ENCODE results near the gene OTOS. TPM values are rescaled to one million over a fixed set of nuclear protein-coding genes. Genes with fewer than 3 reads are reported as not detected.

OTOS gene
- total RNA-seq, 4 donors from 2014 or later, result not detected

DNA sequence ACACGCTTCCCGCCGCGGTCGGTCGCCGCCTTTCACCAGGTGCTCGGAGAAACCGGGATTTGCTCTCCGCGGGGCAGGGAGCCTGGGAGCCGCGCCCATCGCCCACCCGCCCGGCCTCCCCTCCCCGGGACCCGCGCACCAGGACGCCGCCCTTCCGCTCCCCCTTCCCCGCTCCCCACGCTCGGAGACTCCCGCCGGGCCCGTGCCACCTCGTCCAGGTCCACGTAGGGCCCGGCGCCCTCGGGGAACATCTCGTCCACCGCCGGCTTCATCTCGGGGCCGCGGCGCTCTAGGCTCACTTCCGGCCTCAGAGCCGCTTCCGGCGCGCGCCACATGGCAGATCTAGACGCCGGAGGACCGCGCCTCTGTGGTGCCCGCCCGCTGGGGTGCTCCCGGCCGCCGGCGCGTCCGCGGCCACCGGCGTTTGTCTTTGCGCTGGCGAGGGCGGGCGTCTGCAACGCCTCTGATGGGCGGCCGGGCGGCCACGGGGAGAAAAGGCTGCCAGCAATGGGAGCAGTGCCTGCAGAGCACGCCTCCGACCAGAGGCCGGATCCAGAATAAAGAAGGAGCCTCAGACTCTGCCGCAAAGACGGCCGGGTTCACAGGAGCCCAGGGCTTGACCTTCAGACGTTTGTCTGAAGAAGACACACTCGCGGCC, 4.3 kb downstream of the OTOS start, which contains the start of gene COPS9:
Gene COPS9 (minus strand): TSS at position 293 of the 658 bp plus-strand sequence. CDS start 21 bp downstream, at position 272.
- DNase-seq, result peak; percentile 73 to 81
- H3K36me3 ChIP-seq, result peaks cover 0 to 18% of the 10 kb centered on the region in 2 donors
- TF ChIP-seq, protein P1, sequence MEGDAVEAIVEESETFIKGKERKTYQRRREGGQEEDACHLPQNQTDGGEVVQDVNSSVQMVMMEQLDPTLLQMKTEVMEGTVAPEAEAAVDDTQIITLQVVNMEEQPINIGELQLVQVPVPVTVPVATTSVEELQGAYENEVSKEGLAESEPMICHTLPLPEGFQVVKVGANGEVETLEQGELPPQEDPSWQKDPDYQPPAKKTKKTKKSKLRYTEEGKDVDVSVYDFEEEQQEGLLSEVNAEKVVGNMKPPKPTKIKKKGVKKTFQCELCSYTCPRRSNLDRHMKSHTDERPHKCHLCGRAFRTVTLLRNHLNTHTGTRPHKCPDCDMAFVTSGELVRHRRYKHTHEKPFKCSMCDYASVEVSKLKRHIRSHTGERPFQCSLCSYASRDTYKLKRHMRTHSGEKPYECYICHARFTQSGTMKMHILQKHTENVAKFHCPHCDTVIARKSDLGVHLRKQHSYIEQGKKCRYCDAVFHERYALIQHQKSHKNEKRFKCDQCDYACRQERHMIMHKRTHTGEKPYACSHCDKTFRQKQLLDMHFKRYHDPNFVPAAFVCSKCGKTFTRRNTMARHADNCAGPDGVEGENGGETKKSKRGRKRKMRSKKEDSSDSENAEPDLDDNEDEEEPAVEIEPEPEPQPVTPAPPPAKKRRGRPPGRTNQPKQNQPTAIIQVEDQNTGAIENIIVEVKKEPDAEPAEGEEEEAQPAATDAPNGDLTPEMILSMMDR (IDR thresholded peaks at IDR 0.05 in 4 of 5, conservative IDR thresholded peaks at IDR 0.05 in 1 of 5), result peak in 1 of 5 experiments; percentile 6
- peak; percentile 52 to 72 for TF ChIP-seq POLR2A (IDR thresholded peaks at IDR 0.05)
- H3K9me3 ChIP-seq, result no peaks in the 10 kb centered on the region
- peak within 1 kb of the TSS; percentile 75 to 97 (median 90) for H3K4me3 ChIP-seq
- H3K4me1 ChIP-seq, result peaks cover 23 to 26% of the 10 kb centered on the region in 2 donors
- intact Hi-C loops (cut with DNase I; ENCODE audit: low total_unique reads) (loop anchor here (1.0 to 10.0 kb wide), 2 partner anchors 111 to 299 kb away; partner anchors contain the start of genes GPC1 and NDUFA10), in situ Hi-C loops (cut with MboI; ENCODE audit: low sequenced_read_pairs in 4 of 4) (loop anchor here in 1 of 4 donors (25.0 kb wide), 1 partner anchor 1099 kb away; no protein-coding TSS in a partner anchor)
- peak; percentile 84 to 93 for ATAC-seq
- H3K27me3 ChIP-seq, result no peaks in the 10 kb centered on the region
- H3K27ac ChIP-seq, result peak within 1 kb of the TSS; percentile 71 to 89 (median 82)

- H3K9me3 ChIP-seq, result no peaks in the 10 kb centered on the region
- H3K36me3 ChIP-seq, result peaks cover 0 to 22% of the 10 kb centered on the region in 2 donors
- in situ Hi-C loops (cut with MboI; ENCODE audit: low sequenced_read_pairs in 4 of 4), result loop anchor here in 1 of 4 donors (25.0 kb wide), 1 partner anchor 1098 kb away; no protein-coding TSS in a partner anchor
- H3K4me3 ChIP-seq, result peak overlapping the region; percentile 75 to 97 (median 90)
- intact Hi-C loops (cut with DNase I; ENCODE audit: low total_unique reads), result loop anchor here (1.0 to 10.0 kb wide), 2 partner anchors 110 to 299 kb away; partner anchors contain the start of genes GPC1 and NDUFA10
- DNase-seq (no peak), ATAC-seq (peak; percentile 3 to 19)
- H3K27ac ChIP-seq, result peak overlapping the region; percentile 71 to 89 (median 82)
- H3K27me3 ChIP-seq, result no peaks in the 10 kb centered on the region
- peaks cover 23 to 26% of the 10 kb centered on the region in 2 donors for H3K4me1 ChIP-seq
- TF ChIP-seq, protein P1 (IDR thresholded peaks at IDR 0.05 in 4 of 5, conservative IDR thresholded peaks at IDR 0.05 in 1 of 5), result no peak
- TF ChIP-seq POLR2A (IDR thresholded peaks at IDR 0.05), result no peak
Observed at GRCh38 chr2:240135706-240136012, 4.8 kb downstream of the OTOS start.

- Histone ChIP-seq H3K9me3 (no peaks in the 10 kb centered on the region), H3K27me3 (no peaks in the 10 kb centered on the region), H3K36me3 (peaks cover 0 to 28% of the 10 kb centered on the region in 2 donors), H3K27ac (peak overlapping the region; percentile 71 to 89 (median 82)), H3K4me1 (peaks cover 23 to 26% of the 10 kb centered on the region in 2 donors), H3K4me3 (peak overlapping the region; percentile 75 to 97 (median 90))
- DNase-seq, result no peak
- intact Hi-C loops (cut with DNase I; ENCODE audit: low total_unique reads) (loop anchor here (10.0 kb wide), 1 partner anchor 300 kb away; the partner anchor contains the start of gene GPC1), in situ Hi-C loops (cut with MboI; ENCODE audit: low sequenced_read_pairs in 4 of 4) (loop anchor here in 1 of 4 donors (25.0 kb wide), 1 partner anchor 1098 kb away; no protein-coding TSS in a partner anchor)
- TF ChIP-seq, protein P1 (IDR thresholded peaks at IDR 0.05 in 4 of 5, conservative IDR thresholded peaks at IDR 0.05 in 1 of 5), result no peak
- no peak for TF ChIP-seq POLR2A (IDR thresholded peaks at IDR 0.05)
- no peak for ATAC-seq
Observed at GRCh38 chr2:240134956-240135520, 5.4 kb downstream of the OTOS start.

- peaks cover 0 to 34% of the 10 kb centered on the region in 2 donors for H3K36me3 ChIP-seq
- peaks cover 23 to 26% of the 10 kb centered on the region in 2 donors for H3K4me1 ChIP-seq
- H3K27me3 ChIP-seq, result no peaks in the 10 kb centered on the region
- peak overlapping the region in 2 of 4 donors; percentile 87 to 89 for H3K27ac ChIP-seq
- TF ChIP-seq POLR2A (IDR thresholded peaks at IDR 0.05), result no peak
- TF ChIP-seq, protein P1 (IDR thresholded peaks at IDR 0.05 in 4 of 5, conservative IDR thresholded peaks at IDR 0.05 in 1 of 5), result no peak
- no peaks in the 10 kb centered on the region for H3K9me3 ChIP-seq
- DNase-seq (no peak), ATAC-seq (no peak)
- intact Hi-C loops (cut with DNase I; ENCODE audit: low total_unique reads) (loop anchor here (10.0 kb wide), 1 partner anchor 300 kb away; the partner anchor contains the start of gene GPC1), in situ Hi-C loops (cut with MboI; ENCODE audit: low sequenced_read_pairs in 4 of 4) (loop anchor here in 1 of 4 donors (25.0 kb wide), 1 partner anchor 1097 kb away; no protein-coding TSS in a partner anchor)
- H3K4me3 ChIP-seq, result peak overlapping the region in 1 of 4 donors; percentile 75
Observed at GRCh38 chr2:240134466-240134865, 6.0 kb downstream of the OTOS start.

Measured in gastrocnemius medialis (tissue), 4 donors.